SU-DHL-6 (cell line): Measurements from ENCODE around the gene RAI1.

Experiments
- H2AFZ ChIP-seq: fragments of 200-600 bp; sonication (generic); 2 replicates; pipeline ENCODE4 v1.6.1; 2014; ENCODE audit warnings: low read depth, mild to moderate bottlenecking, moderate library complexity, mixed read lengths, antibody characterized with exemption, low read length; ENCODE audit not compliant: severe bottlenecking
- H3F3A ChIP-seq: fragments of 200-600 bp; shearing (Covaris generic); 2 replicates; pipeline ENCODE4 v1.6.0; 2016; ENCODE audit warnings: antibody characterized with exemption, mild to moderate bottlenecking; ENCODE audit not compliant: insufficient read depth
- H3K27ac ChIP-seq: fragments of 200-600 bp; sonication (generic); 2 replicates; pipeline ENCODE4 v1.5.1; 2016; ENCODE audit warnings: low read depth, mild to moderate bottlenecking, low read length, moderate library complexity, mixed read lengths
- H3K27me3 ChIP-seq: fragments of 200-600 bp; sonication (generic), shearing (Covaris generic); 2 replicates; pipeline ENCODE4 v1.6.0; 2014; ENCODE audit warnings: mild to moderate bottlenecking, low read length
- H3K36me3 ChIP-seq: fragments of 200-600 bp; sonication (generic); 2 replicates; pipeline ENCODE4 v1.6.1; 2014; ENCODE audit warnings: mild to moderate bottlenecking, low read length, mixed read lengths
- H3K4me2 ChIP-seq: fragments of 300-600, 200-600 bp; shearing (Covaris generic), sonication (generic); 2 replicates; pipeline ENCODE4 v1.6.0; 2014; ENCODE audit warnings: low read length, low read depth, mild to moderate bottlenecking; ENCODE audit not compliant: poor library complexity, severe bottlenecking
- H3K4me3 ChIP-seq: fragments of 200-600 bp; sonication (generic); 2 replicates; pipeline ENCODE4 v1.5.1; 2014; ENCODE audit warnings: antibody characterized with exemption, low read length, mild to moderate bottlenecking, mixed read lengths; ENCODE audit not compliant: insufficient read depth, poor library complexity, severe bottlenecking
- H3K79me2 ChIP-seq: fragments of 200-600 bp; sonication (generic); 2 replicates; pipeline ENCODE4 v1.6.1; 2014; ENCODE audit warnings: mild to moderate bottlenecking, low read length, moderate library complexity; ENCODE audit not compliant: insufficient read depth
- H3K9ac ChIP-seq: fragments of 200-600 bp; sonication (generic); 2 replicates; pipeline ENCODE4 v1.7.0; 2014; ENCODE audit warnings: mild to moderate bottlenecking, low read length
- H3K9me2 ChIP-seq: fragments of 200-600 bp; sonication (generic); replicated peaks from 2 replicates; pipeline ENCODE4 v1.6.1; 2014; ENCODE audit warnings: low read length; ENCODE audit not compliant: insufficient read depth
- H3K9me3 ChIP-seq: fragments of 200-600 bp; sonication (generic); 2 replicates; pipeline ENCODE4 v1.6.1; 2014; ENCODE audit warnings: low read length, mixed read lengths; ENCODE audit not compliant: insufficient read depth
- H4K20me1 ChIP-seq: fragments of 200-600 bp; sonication (generic); 2 replicates; pipeline ENCODE4 v1.6.1; 2014; ENCODE audit warnings: low read depth, mild to moderate bottlenecking, antibody characterized with exemption, low read length, moderate library complexity, mixed read lengths
- CTCF ChIP-seq: fragments of 200-600 bp; sonication (generic); IDR thresholded peaks from one replicate; pipeline ENCODE4 v1.5.1; 2017; ENCODE audit warnings: antibody characterized with exemption, mild to moderate bottlenecking, low read length, moderate library complexity; ENCODE audit not compliant: insufficient read depth, poor library complexity, severe bottlenecking
- EZH2phosphoT487 ChIP-seq: fragments of 200-600 bp; sonication (generic), shearing (Covaris generic); conservative IDR thresholded peaks from 2 replicates; pipeline ENCODE4 v1.6.1; 2018; ENCODE audit warnings: mild to moderate bottlenecking, antibody characterized with exemption, low read length, moderate library complexity, mixed read lengths

RAI1 gene

GRCh38 chr17:17788967-17789366 lies 107.7 kb downstream of the RAI1 start:
- TF ChIP-seq CTCF (no peak), EZH2phosphoT487 (no peak)
- H3K27me3 ChIP-seq, result no peaks in the 10 kb centered on the region
- H3K9ac ChIP-seq, result no peak overlapping the region

GRCh38 chr17:17789410-17789809 lies 108.2 kb downstream of the RAI1 start:
- Histone ChIP-seq H3K9ac (no peak overlapping the region), H3K4me3 (no peak overlapping the region), H2AFZ (no peak overlapping the region), H3F3A (0 out of 2 replicates have a peak, but pooled peaks cover 8% of the 10 kb centered on the region), H3K36me3 (no peaks in the 10 kb centered on the region), H3K27ac (no peak overlapping the region), H4K20me1 (no peaks in the 10 kb centered on the region), H3K9me2 (no peaks in the 10 kb centered on the region), H3K4me2 (no peak overlapping the region), H3K27me3 (no peaks in the 10 kb centered on the region), H3K9me3 (no peaks in the 10 kb centered on the region), H3K79me2 (no peaks in the 10 kb centered on the region)
- TF ChIP-seq EZH2phosphoT487 (no peak), CTCF (no peak)

More at GRCh38 chr17:17788967-17789366, 107.7 kb downstream of the RAI1 start:
- Histone ChIP-seq H3K4me3 (no peak overlapping the region), H3K9me2 (no peaks in the 10 kb centered on the region), H3K4me2 (no peak overlapping the region), H4K20me1 (no peaks in the 10 kb centered on the region), H3K9me3 (no peaks in the 10 kb centered on the region), H3K27ac (no peak overlapping the region), H3F3A (peaks cover 12% of the 10 kb centered on the region; the same call in 1 of the 2 replicates), H3K79me2 (no peaks in the 10 kb centered on the region), H2AFZ (no peak overlapping the region), H3K36me3 (no peaks in the 10 kb centered on the region)

GRCh38 chr17:17789828-17790636 lies 108.8 kb downstream of the RAI1 start:
- no peaks in the 10 kb centered on the region for H4K20me1 ChIP-seq
- H3K27me3 ChIP-seq, result no peaks in the 10 kb centered on the region
- no peak overlapping the region for H3K9ac ChIP-seq
- no peaks in the 10 kb centered on the region for H3K36me3 ChIP-seq
- H3K4me2 ChIP-seq, result no peak overlapping the region
- no peak overlapping the region for H3K4me3 ChIP-seq
- H3K9me2 ChIP-seq, result no peaks in the 10 kb centered on the region
- no peak overlapping the region for H3K27ac ChIP-seq
- H3F3A ChIP-seq, result 0 out of 2 replicates have a peak, but pooled peaks cover 4% of the 10 kb centered on the region
- no peak overlapping the region for H2AFZ ChIP-seq
- H3K79me2 ChIP-seq, result no peaks in the 10 kb centered on the region
- TF ChIP-seq EZH2phosphoT487 (no peak), CTCF (no peak)
- no peaks in the 10 kb centered on the region for H3K9me3 ChIP-seq
